GM21825 (cell line): Measurements from ENCODE around the gene CHRNG.

ENCODE experiments used
- ATAC-seq: cut with Tn5 transposase; IDR thresholded peaks from one replicate; pipeline ENCODE4 v1.9.1; 2021; ENCODE audit warnings: mild to moderate bottlenecking, moderate library complexity; ENCODE audit not compliant: unreplicated experiment

The CHRNG gene

DNA sequence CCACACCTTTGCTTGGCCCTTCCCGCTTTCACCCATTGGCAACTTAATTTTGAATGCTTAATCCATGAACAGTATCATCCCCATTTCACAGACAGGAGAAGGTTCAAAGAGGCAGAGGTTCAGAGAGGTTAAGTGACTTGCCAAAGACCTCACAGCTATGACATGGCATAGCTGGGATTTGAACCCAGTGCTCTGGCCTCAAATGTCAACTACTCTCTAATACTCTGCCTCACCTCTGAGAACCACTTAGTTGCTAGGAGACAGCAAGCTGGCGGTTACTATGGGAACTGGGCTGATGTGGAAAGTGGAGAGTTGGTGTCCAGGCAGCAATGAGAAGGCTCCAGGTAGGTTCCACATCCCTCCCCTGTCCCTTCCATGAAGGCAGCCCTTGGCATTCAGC lies 35.1 kb upstream of the CHRNG start:
- no peak for ATAC-seq

DNA sequence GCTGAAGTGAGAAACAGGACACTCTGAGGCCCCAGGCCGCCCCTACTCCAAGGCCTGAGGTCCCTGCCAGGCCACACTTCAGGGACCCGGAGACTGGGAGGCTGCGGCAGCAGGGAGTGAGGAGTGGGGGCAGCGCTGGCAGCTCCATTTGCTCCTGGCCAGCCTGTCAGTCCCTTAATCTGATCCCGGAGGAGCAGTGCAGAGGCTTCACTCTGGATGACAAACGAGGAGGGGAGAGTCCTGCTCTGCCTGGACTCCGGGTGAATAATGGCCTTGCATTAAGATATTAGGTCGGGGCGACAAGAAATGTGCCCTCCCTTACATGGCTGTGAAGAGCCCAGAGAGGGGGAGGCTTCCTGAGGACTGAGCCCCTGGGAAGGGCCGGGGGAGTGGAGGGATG lies 33.6 kb upstream of the CHRNG start:
- no peak for ATAC-seq

GRCh38 chr2:232506709-232507108 lies 32.8 kb upstream of the CHRNG start:
- no peak for ATAC-seq

DNA sequence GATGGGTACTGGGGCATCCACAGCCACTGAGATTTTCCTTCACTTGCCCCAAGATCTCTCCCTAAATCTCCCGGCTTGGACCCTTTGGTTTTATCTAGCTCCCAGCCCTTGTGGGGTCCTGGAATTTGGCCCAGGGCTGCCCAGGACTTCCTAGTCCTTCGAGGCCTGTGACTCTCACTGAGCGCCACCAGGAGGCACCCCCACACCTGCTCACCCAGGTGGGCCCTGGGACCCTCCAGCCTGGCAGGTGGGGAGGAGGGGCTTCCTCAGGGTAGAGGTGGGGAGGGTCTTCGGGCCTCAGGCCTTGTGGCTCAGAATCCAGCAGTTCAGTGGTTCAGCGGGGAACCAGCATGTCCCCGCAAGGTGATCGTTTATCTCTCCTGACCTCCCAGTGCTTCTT lies 31.2 kb upstream of the CHRNG start:
- no peak for ATAC-seq

GRCh38 chr2:232511336-232511890 lies 28.1 kb upstream of the CHRNG start:
- ATAC-seq: no peak

DNA sequence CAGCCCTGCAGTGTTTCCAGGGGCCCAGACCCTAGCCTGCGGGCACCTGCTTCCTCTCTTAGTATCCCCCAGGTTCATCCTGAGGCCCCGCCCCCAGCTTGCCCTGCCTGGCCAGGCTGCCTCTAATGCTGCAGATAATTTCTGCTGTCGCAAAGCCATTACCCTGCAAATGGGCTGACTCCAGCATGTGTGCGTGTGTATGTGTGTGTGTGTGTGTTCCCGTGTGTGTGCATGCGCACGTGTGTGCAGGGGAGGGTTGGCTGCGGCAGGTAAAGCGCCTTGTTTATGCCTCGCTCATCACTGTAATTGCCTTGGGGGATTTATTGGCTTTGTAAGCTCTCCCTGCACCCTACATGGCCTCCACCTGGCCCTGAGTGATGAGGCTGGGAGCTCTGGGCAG lies 26.9 kb upstream of the CHRNG start:
- no peak for ATAC-seq

DNA sequence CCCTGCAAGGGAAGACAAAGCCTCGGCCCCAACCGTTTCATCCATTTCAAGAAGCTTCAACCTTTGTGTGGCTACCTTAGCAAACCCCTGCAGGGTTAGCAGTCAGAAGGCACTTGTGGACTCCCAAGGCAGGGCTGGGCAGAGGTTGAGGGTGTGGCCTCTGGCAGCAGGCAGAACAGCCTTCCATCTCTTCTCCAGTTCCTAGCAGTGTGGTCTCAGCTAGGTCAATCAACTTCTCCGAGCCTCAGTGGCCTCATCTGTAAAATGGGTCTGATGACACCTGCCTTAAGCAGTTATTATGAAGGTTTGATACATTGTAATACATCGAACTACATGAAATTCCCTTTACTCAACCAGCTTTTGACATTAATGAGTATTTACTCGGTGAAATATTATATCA lies 26.1 kb upstream of the CHRNG start:
- ATAC-seq: no peak

DNA sequence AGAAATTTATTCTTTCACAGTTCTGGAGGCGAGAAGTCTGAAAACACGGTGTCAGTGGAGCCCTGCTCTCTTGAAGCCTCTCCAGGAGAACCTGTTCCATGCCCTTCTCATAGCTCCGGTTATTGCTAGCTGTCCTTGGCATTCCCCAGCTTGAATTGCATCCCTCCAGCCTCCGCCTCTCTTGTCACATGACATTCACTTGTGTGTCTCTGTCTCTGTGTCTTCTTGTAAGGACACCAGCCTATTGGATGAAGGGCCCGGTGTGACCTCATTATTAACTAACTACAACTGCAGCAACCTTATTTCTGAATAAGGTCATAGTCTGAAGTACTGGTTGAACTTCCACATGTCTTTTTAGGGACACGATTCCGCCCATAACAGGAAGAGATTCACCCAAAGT lies 23.9 kb upstream of the CHRNG start:
- no peak for ATAC-seq

DNA sequence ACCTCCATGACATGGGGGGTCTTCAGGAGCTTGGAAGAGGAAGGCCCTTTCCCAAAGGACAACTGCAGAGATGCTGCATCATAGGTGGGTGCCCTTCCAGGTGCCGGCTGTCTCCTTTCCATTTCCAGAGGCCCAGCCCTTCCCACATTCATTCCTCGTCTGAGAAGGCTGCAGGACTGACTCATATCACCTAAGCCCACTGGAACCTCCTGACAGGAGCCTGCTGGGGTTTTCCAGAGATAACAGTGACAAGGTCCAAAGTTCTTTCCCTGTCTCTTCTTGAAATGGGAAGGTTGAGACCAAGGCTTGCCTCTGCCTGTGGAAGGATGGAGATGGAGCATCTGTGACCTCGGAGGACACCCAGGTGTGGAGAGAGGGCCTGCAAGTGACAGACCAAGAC lies 22.9 kb upstream of the CHRNG start:
- ATAC-seq: no peak

GRCh38 chr2:232518844-232519243 lies 20.6 kb upstream of the CHRNG start:
- ATAC-seq: no peak

DNA sequence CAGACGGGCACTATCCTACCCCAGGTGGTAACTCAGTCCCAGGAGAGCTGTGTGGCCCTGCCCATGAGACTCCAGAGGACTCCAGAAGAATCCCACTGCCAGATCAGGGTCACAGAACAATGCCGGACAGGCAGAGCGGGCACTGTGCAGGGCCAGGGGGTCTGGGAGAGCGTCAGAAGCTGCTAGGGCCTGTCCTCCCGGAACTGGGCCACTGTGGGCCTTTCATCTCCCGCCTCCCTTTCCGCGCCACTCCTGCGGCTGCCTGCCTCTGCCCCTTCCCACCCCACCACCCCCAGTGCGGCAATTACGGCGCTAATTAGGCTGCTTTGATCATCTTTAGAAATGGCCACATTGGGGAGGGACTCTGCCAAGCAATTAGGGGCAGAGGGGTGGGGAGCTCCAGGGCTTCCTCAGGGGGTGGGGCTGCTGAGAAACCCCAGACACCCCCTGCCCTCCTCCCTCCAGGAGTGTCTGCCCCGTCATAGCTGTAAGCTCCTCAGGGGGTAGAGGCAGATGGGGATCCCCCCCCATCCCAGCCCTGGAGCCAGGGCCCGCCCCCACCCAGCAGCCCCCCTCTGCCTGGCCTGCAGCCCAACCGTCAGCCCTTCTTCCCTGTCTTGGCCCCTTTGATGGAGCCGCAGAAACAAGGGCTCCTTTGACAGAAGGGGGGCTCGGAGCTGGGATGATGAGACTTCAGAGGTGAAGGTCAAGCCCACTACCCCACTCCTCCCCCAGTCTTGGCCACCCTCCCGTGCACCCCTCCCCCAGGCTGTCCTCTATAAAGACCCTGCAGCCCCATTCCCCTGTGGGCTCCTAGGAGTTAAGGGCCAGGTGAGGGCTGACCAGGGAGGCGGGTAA lies 19.7 kb upstream of the CHRNG start, which contains the start of gene PRSS56:
PRSS56 (plus strand) TSS at position 808 of the 858 bp plus-strand sequence. CDS start 211 bp downstream, outside the sequence.
- no peak for ATAC-seq

DNA sequence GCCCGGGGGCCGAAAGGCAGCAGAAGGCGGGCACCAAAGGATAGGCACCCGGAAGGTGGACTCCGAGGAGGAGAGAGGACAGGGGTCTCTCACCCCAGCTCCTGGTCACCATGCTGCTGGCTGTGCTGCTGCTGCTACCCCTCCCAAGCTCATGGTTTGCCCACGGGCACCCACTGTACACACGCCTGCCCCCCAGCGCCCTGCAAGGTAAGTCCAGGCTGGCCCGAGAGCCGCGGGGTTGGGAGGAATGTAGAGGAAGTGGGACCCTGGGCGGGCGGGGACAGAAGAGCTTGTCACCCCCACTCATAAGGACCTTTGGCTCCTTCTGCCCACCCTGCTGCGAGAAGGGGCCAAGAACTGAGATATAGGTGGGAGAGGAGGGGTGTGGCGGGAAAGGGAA lies 19.0 kb upstream of the CHRNG start:
- ATAC-seq: no peak

- no peak for ATAC-seq
Measured at GRCh38 chr2:232521098-232521497, 18.4 kb upstream of the CHRNG start.

GRCh38 chr2:232521959-232522622 lies 17.4 kb upstream of the CHRNG start:
- ATAC-seq: no peak

DNA sequence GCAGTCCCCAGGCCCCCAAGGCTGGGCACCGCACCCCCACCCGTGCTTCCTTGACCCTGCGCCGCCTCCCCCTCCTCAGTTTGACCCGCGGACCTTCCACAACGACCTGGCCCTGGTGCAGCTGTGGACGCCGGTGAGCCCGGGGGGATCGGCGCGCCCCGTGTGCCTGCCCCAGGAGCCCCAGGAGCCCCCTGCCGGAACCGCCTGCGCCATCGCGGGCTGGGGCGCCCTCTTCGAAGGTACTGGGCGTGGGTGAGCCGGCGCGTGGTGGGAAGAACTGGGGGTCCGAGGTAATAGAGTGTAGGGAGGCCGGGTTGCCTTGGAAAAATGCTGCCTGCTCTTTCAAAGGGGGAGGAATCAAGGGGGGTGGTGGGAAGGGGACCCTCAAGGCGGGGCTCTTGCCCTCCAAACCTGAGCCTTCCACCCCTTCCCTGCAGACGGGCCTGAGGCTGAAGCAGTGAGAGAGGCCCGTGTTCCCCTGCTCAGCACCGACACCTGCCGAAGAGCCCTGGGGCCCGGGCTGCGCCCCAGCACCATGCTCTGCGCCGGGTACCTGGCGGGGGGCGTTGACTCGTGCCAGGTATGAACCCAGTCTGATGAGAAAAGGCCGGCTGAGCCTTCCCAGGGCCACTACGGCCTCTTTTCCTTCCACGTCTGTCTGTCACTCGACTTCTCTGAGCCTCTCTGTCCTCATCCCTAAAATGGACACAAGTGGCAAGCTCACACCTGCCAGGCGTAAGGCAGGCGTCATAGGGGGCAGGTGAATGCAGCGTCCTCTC lies 16.7 kb upstream of the CHRNG start:
- no peak for ATAC-seq

- no peak for ATAC-seq
Measured at GRCh38 chr2:232523402-232523681, 16.1 kb upstream of the CHRNG start.

GRCh38 chr2:232523682-232524597 lies 15.6 kb upstream of the CHRNG start:
- no peak for ATAC-seq

- no peak for ATAC-seq
Measured at GRCh38 chr2:232524771-232525170, 14.7 kb upstream of the CHRNG start.

DNA sequence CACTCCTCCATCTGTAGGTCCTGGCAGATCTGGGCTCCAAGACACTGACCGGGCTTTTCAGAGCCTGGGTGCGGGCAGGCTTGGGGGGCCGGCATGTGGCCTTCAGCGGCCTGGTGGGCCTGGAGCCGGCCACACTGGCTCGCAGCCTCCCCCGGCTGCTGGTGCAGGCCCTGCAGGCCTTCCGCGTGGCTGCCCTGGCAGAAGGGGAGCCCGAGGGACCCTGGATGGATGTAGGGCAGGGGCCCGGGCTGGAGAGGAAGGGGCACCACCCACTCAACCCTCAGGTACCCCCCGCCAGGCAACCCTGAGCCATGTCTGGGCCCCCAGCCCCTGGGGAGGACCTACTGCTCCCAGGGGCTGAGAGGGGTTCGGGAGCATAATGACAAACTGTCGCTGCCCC lies 14.3 kb upstream of the CHRNG start:
- no peak for ATAC-seq

DNA sequence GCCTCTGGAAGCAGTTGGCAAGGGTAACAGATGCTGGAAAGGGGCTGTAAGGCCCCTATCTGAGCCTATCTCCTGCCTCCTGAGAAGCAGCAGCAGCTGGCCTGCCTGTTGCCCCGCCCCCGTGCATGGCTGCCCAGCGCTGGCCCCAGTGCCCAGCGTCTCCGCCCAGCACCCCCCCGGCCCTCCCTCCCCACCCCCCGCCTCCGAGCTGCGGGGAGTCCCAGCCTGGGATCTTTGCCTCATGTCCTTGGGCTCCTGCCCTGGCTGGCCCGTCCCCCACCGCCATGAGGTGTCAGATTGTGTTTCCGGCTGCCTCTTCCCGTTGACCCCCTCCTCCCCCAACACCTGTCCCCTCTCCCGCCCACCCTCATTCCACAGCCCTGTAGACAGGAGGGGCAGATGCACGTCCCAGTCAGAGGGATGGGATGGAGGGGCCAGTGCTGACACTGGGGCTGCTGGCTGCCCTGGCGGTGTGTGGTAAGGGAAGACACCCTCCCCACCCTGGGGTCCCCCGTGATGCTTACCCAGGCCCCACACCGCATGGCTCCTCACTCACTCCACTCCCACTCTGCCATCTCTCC lies 13.6 kb upstream of the CHRNG start, which contains the start of gene CHRND:
CHRND (plus strand) TSS at position 370 of the 581 bp plus-strand sequence; CDS start at position 426, 56 bp downstream.
- no peak for ATAC-seq
